Adrenal gland (tissue), 5 donors: ENCODE results near the gene GAGE12J.
"Not testable (repeated sequence)": the region's sequence is repeated elsewhere in the genome, so short reads cannot be mapped to it uniquely, and the experiment has no call there.

ENCODE experiments used
- CTCF ChIP-seq, 6 experiments: fragments of 450-650 bp in 4 of 6; fragments of 200-600 bp in 2 of 6; sonication (generic) in 1 of 6; IDR thresholded peaks; 1 replicate in 5 of 6; 2 replicates in 1 of 6; pipeline versions ENCODE4 v1.5.1 to v1.8.0; 2016 to 2021; ENCODE audit warnings: antibody characterized with exemption in 6 of 6, mild to moderate bottlenecking in 2 of 6, moderate library complexity in 1 of 6
- POLR2A ChIP-seq, 2 donors: fragments of 450-650 bp; IDR thresholded peaks; one replicate each; pipeline ENCODE4 v1.6.1; 2017; ENCODE audit warnings: antibody characterized with exemption in 2 of 2, mild to moderate bottlenecking in 2 of 2, moderate library complexity in 1 of 2
- donor health status: DM: no; HTN: no; CAD: no.

- TF ChIP-seq CTCF, POLR2A (IDR thresholded peaks at IDR 0.05): not testable (repeated sequence)
Measured at GRCh38 chrX:49322266-49322665, 429 bp downstream of the GAGE12J start.
